ENCODE data around the gene RASSF1. TPM values are rescaled to one million over a fixed set of nuclear protein-coding genes. Genes with fewer than 3 reads are reported as not detected.

The RASSF1 gene
- total and polyA plus RNA-seq, 10 of the 15 experiments (the other 5 are each of a cell fraction or from before 2014, with no cell fraction given), result 4.4 to 59.6 (median 37.2) TPM

DNA sequence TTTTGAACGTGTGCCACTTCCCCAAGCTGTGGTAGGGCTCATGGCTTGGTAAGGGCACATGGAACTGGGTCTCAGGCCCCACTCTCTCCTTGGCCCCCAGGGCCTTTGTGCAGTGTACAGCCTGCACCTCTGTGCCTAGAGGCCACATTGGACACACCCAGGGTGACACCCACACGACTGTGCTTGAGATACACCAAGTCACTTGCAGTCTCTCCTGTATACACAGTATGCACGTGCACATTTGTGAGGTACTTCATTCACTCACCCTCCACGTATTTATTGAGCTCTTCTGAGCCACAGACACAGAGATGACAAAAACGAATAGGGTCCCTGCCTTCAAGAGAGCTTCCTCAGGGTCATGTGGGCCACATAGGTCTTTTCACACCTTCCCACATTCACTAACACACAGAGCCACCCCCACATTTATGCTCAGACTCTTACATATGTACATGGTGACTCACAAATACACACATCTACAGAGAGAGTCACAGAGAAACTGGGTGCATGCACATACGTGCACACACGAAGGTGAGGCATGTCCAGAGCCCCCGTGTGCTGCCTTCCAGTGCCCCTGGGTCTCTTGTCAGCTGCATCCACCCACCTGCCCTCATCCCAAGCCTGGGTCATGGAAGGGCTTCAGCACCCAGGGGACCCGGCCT, 28.5 kb upstream of the RASSF1 start:
- ChIA-PET RAD21 (ENCODE audit: unreplicated experiment) (no interaction called here), SMC1A (ENCODE audit: uncharacterized antibody, unreplicated experiment) (no interaction called here), CTCF (no interaction called here), POLR2A (interaction anchor here (0.6 kb wide), 1 partner anchor 16 kb away, joined by 4 read pairs; no protein-coding TSS in a partner anchor)
- H3K9me3 ChIP-seq (replicated peaks; ENCODE audit: control insufficient read depth, insufficient read depth, low read length), result no peaks in the 10 kb centered on the region
- in situ Hi-C loops (cut with MboI), result no loop called here
- ATAC-seq (no peak), FAIRE-seq (no peak), DNase-seq (ENCODE audit: low read depth, low spot score) (no peak)
- H3K4me2 ChIP-seq (ENCODE audit: control insufficient read depth, insufficient read depth), result no peak overlapping the region
- peaks cover 5% of the 10 kb centered on the region; the same call in 1 of the 2 replicates for H3K4me1 ChIP-seq (ENCODE audit: control insufficient read depth, insufficient read depth, low read length)
- no peaks in the 10 kb centered on the region; a peak in 3 of 4 replicates for H3K27me3 ChIP-seq (replicated peaks in 1 of 2; ENCODE audit: control insufficient read depth in 2 of 2, insufficient read depth in 2 of 2, low read length in 1 of 2)
- TF ChIP-seq MYB (IDR thresholded peaks at IDR 0.05; ENCODE audit: borderline replicate concordance, low read depth, low read length), result no peak
- TF ChIP-seq BHLHE40 (IDR thresholded peaks at IDR 0.05; ENCODE audit: borderline replicate concordance in 1 of 2, low read depth in 2 of 2, low read length in 1 of 2), result peak in 1 of 2 experiments; percentile 27; a peak in 1 of 4 replicates
- WGBS (ENCODE audit: insufficient coverage, insufficient replicate concordance, low lambda C conversion rate, missing lambda C conversion rate), result 15% methylated on average over 9 of the region's 9 CpGs
- no peak overlapping the region for H3K9ac ChIP-seq (ENCODE audit: control insufficient read depth, insufficient read depth, low read length)
- no peaks in the 10 kb centered on the region for H3K36me3 ChIP-seq (ENCODE audit: control insufficient read depth in 2 of 2, insufficient read depth in 2 of 2, low read length in 1 of 2)
- no peak overlapping the region for H2AFZ ChIP-seq (ENCODE audit: control insufficient read depth, low read depth, low read length)
- intact Hi-C loops (cut with micrococcal nuclease; ENCODE audit: unreplicated experiment), result no loop called here
- H4K20me1 ChIP-seq (ENCODE audit: control insufficient read depth, insufficient read depth), result no peaks in the 10 kb centered on the region
- no TSS peak for BruUV-seq (replicated peaks)
- no peak overlapping the region for H3K4me3 ChIP-seq
- no peaks in the 10 kb centered on the region for H3K79me2 ChIP-seq (ENCODE audit: control insufficient read depth, insufficient read depth, low read length)
- H3K27ac ChIP-seq (ENCODE audit: control insufficient read depth, insufficient read depth), result no peak overlapping the region

DNA sequence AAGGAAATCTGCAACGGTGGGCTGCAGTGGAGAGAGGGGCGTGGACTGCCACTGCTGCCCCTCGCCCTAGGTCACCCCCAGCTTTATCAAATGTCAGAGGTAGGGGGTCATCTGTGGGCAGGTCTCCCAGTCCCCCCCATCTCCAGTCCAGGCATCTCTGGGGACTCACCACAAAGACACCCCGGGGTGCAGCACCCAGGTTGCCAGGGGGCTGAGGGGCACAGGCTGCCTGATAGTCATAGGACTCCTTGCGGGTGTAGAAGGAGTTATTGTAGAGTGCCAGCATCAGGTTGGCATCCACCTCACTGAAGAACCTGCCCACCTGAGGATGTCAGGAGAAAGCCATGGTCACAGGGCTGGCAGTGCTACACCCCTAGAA, 25.2 kb upstream of the RASSF1 start:
- Histone ChIP-seq H3K4me3 (peak overlapping the region; percentile 70; the same call in 1 of the 2 replicates), H2AFZ (ENCODE audit: control insufficient read depth, low read depth, low read length) (peak overlapping the region; percentile 89; the same call in 1 of the 2 replicates), H3K79me2 (ENCODE audit: control insufficient read depth, insufficient read depth, low read length) (no peaks in the 10 kb centered on the region), H3K27ac (ENCODE audit: control insufficient read depth, insufficient read depth) (no peak overlapping the region), H3K4me2 (ENCODE audit: control insufficient read depth, insufficient read depth) (peak overlapping the region; percentile 100), H4K20me1 (ENCODE audit: control insufficient read depth, insufficient read depth) (no peaks in the 10 kb centered on the region), H3K36me3 (ENCODE audit: control insufficient read depth in 2 of 2, insufficient read depth in 2 of 2, low read length in 1 of 2) (no peaks in the 10 kb centered on the region), H3K27me3 (replicated peaks in 1 of 2; ENCODE audit: control insufficient read depth in 2 of 2, insufficient read depth in 2 of 2, low read length in 1 of 2) (no peaks in the 10 kb centered on the region; a peak in 2 of 4 replicates), H3K4me1 (ENCODE audit: control insufficient read depth, insufficient read depth, low read length) (peaks cover 5% of the 10 kb centered on the region; the same call in 1 of the 2 replicates), H3K9ac (ENCODE audit: control insufficient read depth, insufficient read depth, low read length) (peak overlapping the region; percentile 20; the same call in 1 of the 2 replicates), H3K9me3 (replicated peaks; ENCODE audit: control insufficient read depth, insufficient read depth, low read length) (no peaks in the 10 kb centered on the region)
- in situ Hi-C loops (cut with MboI), result no loop called here
- FAIRE-seq (no peak), DNase-seq (ENCODE audit: low read depth, low spot score) (no peak), ATAC-seq (no peak)
- CTCF ChIA-PET, result interaction anchor here (1.4 kb wide), 1 partner anchor 15 kb away, joined by 4 read pairs; the partner anchor contains the start of genes CYB561D2 and NPRL2
- POLR2A ChIA-PET, result interaction anchor here (0.6 to 1.1 kb wide), 2 partner anchors 9 to 17 kb away, joined by 3 read pairs; no protein-coding TSS in a partner anchor
- no TSS peak for BruUV-seq (replicated peaks)
- 50% methylated on average over 5 of the region's 5 CpGs for WGBS (ENCODE audit: insufficient coverage, insufficient replicate concordance, low lambda C conversion rate, missing lambda C conversion rate)
- intact Hi-C loops (cut with micrococcal nuclease; ENCODE audit: unreplicated experiment), result no loop called here
- SMC1A ChIA-PET (ENCODE audit: uncharacterized antibody, unreplicated experiment), result no interaction called here
- RAD21 ChIA-PET (ENCODE audit: unreplicated experiment), result no interaction called here
- TF ChIP-seq CBFB (IDR thresholded peaks at IDR 0.05; ENCODE audit: low read depth), result no peak
- no peak for TF ChIP-seq GABPA (IDR thresholded peaks at IDR 0.05; ENCODE audit: low read depth)
- TF ChIP-seq, protein P1, sequence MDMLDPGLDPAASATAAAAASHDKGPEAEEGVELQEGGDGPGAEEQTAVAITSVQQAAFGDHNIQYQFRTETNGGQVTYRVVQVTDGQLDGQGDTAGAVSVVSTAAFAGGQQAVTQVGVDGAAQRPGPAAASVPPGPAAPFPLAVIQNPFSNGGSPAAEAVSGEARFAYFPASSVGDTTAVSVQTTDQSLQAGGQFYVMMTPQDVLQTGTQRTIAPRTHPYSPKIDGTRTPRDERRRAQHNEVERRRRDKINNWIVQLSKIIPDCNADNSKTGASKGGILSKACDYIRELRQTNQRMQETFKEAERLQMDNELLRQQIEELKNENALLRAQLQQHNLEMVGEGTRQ (IDR thresholded peaks at IDR 0.05; ENCODE audit: borderline replicate concordance, low read depth, low read length), result no peak
- no peak for TF ChIP-seq ZNF274 (IDR thresholded peaks at IDR 0.05; ENCODE audit: insufficient read depth, insufficient read length)
- TF ChIP-seq ZBED1 (IDR thresholded peaks at IDR 0.05; ENCODE audit: borderline replicate concordance), result no peak
- TF ChIP-seq ATF7 (IDR thresholded peaks at IDR 0.05; ENCODE audit: low read depth), result no peak
- TF ChIP-seq RFX5 (IDR thresholded peaks at IDR 0.05; ENCODE audit: low read depth, low read length), result no peak
- TF ChIP-seq NFXL1 (IDR thresholded peaks at IDR 0.05; ENCODE audit: borderline replicate concordance), result no peak
- TF ChIP-seq FOXM1 (IDR thresholded peaks at IDR 0.05; ENCODE audit: low read depth, low read length), result no peak
- no peak for TF ChIP-seq RAD21 (IDR thresholded peaks at IDR 0.05; ENCODE audit: insufficient read depth, low read depth, low read length)
- no peak for TF ChIP-seq BMI1 (IDR thresholded peaks at IDR 0.05; ENCODE audit: borderline replicate concordance)
- no peak for TF ChIP-seq ZNF24 (IDR thresholded peaks at IDR 0.05)
- no peak for TF ChIP-seq STAT1 (conservative IDR thresholded peaks at IDR 0.05)
- no peak for TF ChIP-seq ZNF217 (IDR thresholded peaks at IDR 0.05)

All from GM12878 (cell line).